Ascending aorta (tissue), 2 donors: ENCODE data around the gene LRP1B. TPM values are rescaled to one million over a fixed set of nuclear protein-coding genes. Genes with fewer than 3 reads are reported as not detected.

Source experiments
- DNase-seq, 2 donors: peaks; one replicate each; pipeline ENCODE4 v3.0.0-alpha.2; 2019; ENCODE audit warnings: low spot score in 2 of 2
- H3K27ac ChIP-seq, 2 donors: fragments of 200-600 bp; sonication (generic); one replicate each; pipeline ENCODE4 v1.5.1; 2016 to 2017; ENCODE audit warnings: mild to moderate bottlenecking in 1 of 2
- H3K27me3 ChIP-seq: fragments of 200-600 bp; sonication (generic); one replicate; pipeline ENCODE4 v1.5.1; 2017
- H3K36me3 ChIP-seq, 2 donors: fragments of 200-600 bp; sonication (generic); one replicate each; pipeline ENCODE4 v1.5.1; 2016
- H3K4me1 ChIP-seq, 2 donors: fragments of 200-600 bp; sonication (generic); one replicate each; pipeline ENCODE4 v1.5.1; 2016 to 2017; ENCODE audit warnings: mild to moderate bottlenecking in 1 of 2
- H3K4me3 ChIP-seq, 2 donors: fragments of 200-600 bp; sonication (generic); one replicate each; pipeline ENCODE4 v1.5.1; 2016 to 2017; ENCODE audit warnings: mild to moderate bottlenecking in 1 of 2
- H3K9me3 ChIP-seq, 2 donors: fragments of 200-600 bp; sonication (generic); one replicate each; pipeline ENCODE4 v1.5.1; 2016
- CTCF ChIP-seq, 3 experiments: fragments of 200-600 bp in 2 of 3; fragments of 450-650 bp in 1 of 3; sonication (generic) in 2 of 3; IDR thresholded peaks; one replicate each; pipeline ENCODE4 v1.5.1; 2016 to 2019; ENCODE audit warnings: antibody characterized with exemption in 3 of 3, mild to moderate bottlenecking in 1 of 3, moderate library complexity in 1 of 3
- intact Hi-C: fragments of 100-400 bp; cut with DNase I; formaldehyde crosslinking; loops from one replicate; pipeline ENCODE4 v1.15.1; 2023
- total RNA-seq: library from RNA; depleted of rRNA; stranded (reverse); fragments of >200 nt; gene quantifications from one replicate; pipeline ENCODE4 v1.1.0, GENCODE V29; 2016

LRP1B gene
- total RNA-seq, 1 donor from 2014 or later, result not detected

- intact Hi-C loops, result no loop called here
- no peak for DNase-seq
- no peaks in the 10 kb centered on the region for H3K4me1 ChIP-seq
- no peak overlapping the region for H3K4me3 ChIP-seq
- no peak for TF ChIP-seq CTCF (IDR thresholded peaks at IDR 0.05)
- H3K9me3 ChIP-seq, result no peaks in the 10 kb centered on the region
- no peaks in the 10 kb centered on the region for H3K36me3 ChIP-seq
- no peaks in the 10 kb centered on the region for H3K27me3 ChIP-seq
- no peak overlapping the region for H3K27ac ChIP-seq
Observed at GRCh38 chr2:141313972-141314371, 816.8 kb downstream of the LRP1B start.

- Histone ChIP-seq H3K27ac (no peak overlapping the region), H3K36me3 (no peaks in the 10 kb centered on the region), H3K4me1 (no peaks in the 10 kb centered on the region), H3K9me3 (no peaks in the 10 kb centered on the region), H3K27me3 (no peaks in the 10 kb centered on the region), H3K4me3 (no peak overlapping the region)
- TF ChIP-seq CTCF (IDR thresholded peaks at IDR 0.05), result no peak
- intact Hi-C loops, result no loop called here
- no peak for DNase-seq
Observed at GRCh38 chr2:141311430-141311829, 819.4 kb downstream of the LRP1B start.

- Histone ChIP-seq H3K27me3 (no peaks in the 10 kb centered on the region), H3K36me3 (no peaks in the 10 kb centered on the region), H3K9me3 (no peaks in the 10 kb centered on the region), H3K4me3 (no peak overlapping the region), H3K4me1 (no peaks in the 10 kb centered on the region), H3K27ac (no peak overlapping the region)
- no peak for TF ChIP-seq CTCF (IDR thresholded peaks at IDR 0.05)
- no peak for DNase-seq
- intact Hi-C loops, result no loop called here
Observed at GRCh38 chr2:141306368-141306767, 824.4 kb downstream of the LRP1B start.

GRCh38 chr2:141301551-141301950 is 829.3 kb downstream of the LRP1B start:
- Histone ChIP-seq H3K9me3 (no peaks in the 10 kb centered on the region), H3K27ac (no peak overlapping the region), H3K27me3 (no peaks in the 10 kb centered on the region), H3K36me3 (no peaks in the 10 kb centered on the region), H3K4me3 (no peak overlapping the region), H3K4me1 (no peaks in the 10 kb centered on the region)
- no peak for TF ChIP-seq CTCF (IDR thresholded peaks at IDR 0.05)
- intact Hi-C loops, result no loop called here
- DNase-seq, result no peak

GRCh38 chr2:141280037-141280436 is 850.8 kb downstream of the LRP1B start:
- H3K4me1 ChIP-seq, result no peaks in the 10 kb centered on the region
- no peaks in the 10 kb centered on the region for H3K27me3 ChIP-seq
- H3K27ac ChIP-seq, result no peak overlapping the region
- TF ChIP-seq CTCF (IDR thresholded peaks at IDR 0.05), result no peak
- no peaks in the 10 kb centered on the region for H3K9me3 ChIP-seq
- no peak overlapping the region for H3K4me3 ChIP-seq
- intact Hi-C loops, result no loop called here
- H3K36me3 ChIP-seq, result no peaks in the 10 kb centered on the region
- no peak for DNase-seq

- no peak for DNase-seq
- no peak for TF ChIP-seq CTCF (IDR thresholded peaks at IDR 0.05)
- intact Hi-C loops, result no loop called here
- H3K9me3 ChIP-seq, result no peaks in the 10 kb centered on the region
- H3K27me3 ChIP-seq, result no peaks in the 10 kb centered on the region
- H3K4me1 ChIP-seq, result no peaks in the 10 kb centered on the region
- H3K27ac ChIP-seq, result no peak overlapping the region
- no peak overlapping the region for H3K4me3 ChIP-seq
- no peaks in the 10 kb centered on the region for H3K36me3 ChIP-seq
Observed at GRCh38 chr2:141271346-141271745, 859.5 kb downstream of the LRP1B start.
